ENCODE results near the gene RSPO4.

Gene RSPO4

DNA sequence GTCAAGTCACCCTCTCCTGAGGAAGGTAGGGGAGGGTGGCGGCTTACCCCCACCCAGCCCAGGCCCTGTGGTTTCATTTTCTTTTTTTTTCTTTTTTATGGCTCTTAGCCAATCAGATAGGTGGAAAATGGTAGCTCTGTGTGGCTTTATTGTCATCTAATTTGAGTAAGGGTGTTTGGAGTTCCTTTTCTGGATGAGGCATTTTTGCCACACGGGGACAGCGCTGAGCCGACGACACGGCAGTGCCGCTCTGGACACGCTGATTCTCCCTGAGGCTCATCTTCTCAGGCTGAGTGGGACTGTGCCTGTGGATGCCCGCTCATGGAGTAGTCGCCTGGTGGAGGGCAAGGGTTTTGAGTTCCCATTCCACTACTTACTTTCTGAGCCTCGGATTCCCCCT, 48.4 kb downstream of the RSPO4 start:
- Histone ChIP-seq H3K36me3 (ENCODE audit: insufficient read depth, low read length) (no peaks in the 10 kb centered on the region), H3K9ac (ENCODE audit: low read depth, low read length) (no peak overlapping the region), H3K4me3 (ENCODE audit: low read length) (no peak overlapping the region), H3K9me3 (ENCODE audit: insufficient read depth, low read depth, low read length) (no peaks in the 10 kb centered on the region), H3K4me1 (ENCODE audit: insufficient read depth, low read length) (no peaks in the 10 kb centered on the region), H3K27ac (ENCODE audit: low read depth, low read length) (no peak overlapping the region), H3K27me3 (ENCODE audit: insufficient read depth, low read length) (0 out of 2 replicates have a peak, but pooled peaks cover 3% of the 10 kb centered on the region)
- 44% methylated on average over 8 of the region's 11 CpGs for WGBS

DNA sequence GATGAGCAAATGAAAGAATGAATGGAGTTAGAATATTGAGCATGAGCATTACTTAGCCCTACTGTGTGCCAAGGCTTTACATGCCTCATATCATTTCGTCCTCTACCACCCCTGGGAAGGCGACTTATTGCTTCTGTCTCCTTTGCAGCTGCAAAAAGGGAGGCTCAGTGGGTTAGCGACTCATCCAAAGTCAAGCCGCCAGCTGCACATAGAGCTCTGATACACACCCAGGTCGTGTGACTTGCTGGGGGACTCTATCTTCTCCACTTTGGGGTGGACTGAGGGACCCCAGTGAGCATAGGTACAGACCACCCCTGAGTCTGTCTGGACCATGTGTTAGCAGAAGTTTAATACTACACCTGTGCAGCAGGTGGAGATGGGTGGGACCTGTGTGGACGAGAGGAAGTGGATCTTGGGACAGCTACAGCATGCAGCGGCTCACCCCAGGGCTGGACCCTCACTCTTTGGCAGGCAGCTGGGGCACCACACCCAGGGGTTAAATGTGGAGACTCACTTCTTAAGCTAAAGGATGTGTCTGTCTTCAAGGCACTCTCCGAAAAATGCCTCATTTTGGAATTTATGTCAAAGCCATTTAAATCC, 49.8 kb downstream of the RSPO4 start:
- Histone ChIP-seq H3K9me3 (ENCODE audit: insufficient read depth, low read depth, low read length) (no peaks in the 10 kb centered on the region), H3K27ac (ENCODE audit: low read depth, low read length) (no peak overlapping the region), H3K9ac (ENCODE audit: low read depth, low read length) (no peak overlapping the region), H3K4me3 (ENCODE audit: low read length) (no peak overlapping the region), H3K4me1 (ENCODE audit: insufficient read depth, low read length) (no peaks in the 10 kb centered on the region), H3K36me3 (ENCODE audit: insufficient read depth, low read length) (no peaks in the 10 kb centered on the region), H3K27me3 (ENCODE audit: insufficient read depth, low read length) (0 out of 2 replicates have a peak, but pooled peaks cover 3% of the 10 kb centered on the region)
- WGBS: 90% methylated on average over 8 of the region's 8 CpGs

DNA sequence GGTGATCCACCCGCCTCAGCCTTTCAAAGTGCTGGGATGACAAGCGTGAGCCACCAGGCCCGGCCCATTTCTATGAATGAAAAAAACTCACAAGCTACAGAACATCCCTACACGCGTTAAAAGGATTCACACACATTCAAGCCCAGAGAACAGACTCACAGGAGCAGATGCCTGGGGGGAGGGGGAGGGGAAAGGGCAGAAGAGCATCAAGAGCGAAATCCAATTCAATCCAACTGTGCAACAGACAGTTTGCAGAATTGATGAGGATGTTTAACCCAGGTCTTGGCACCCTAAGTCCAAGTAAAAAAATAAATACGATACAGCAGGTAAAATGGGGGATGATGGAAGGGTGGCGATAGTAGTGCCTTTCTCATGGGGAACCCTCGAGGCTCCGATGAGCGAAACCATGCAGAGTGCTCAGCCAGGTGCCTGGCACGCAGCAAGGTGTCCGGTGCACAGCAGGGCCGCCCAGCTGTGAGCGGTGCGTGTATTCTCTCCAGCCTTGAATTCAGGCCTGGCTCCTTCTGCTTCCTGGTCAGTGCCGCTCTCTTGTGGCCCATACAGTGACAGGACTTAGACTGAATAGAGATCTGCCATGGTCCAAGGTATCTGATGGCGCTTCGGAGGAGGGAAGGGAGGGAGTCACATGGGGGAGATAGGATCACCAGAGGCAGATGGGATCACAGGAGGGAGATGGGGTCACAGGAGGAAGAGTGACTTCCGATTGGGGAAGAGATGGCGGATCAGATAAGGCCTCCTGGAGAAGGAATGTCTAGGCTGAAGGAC, 50.5 kb downstream of the RSPO4 start:
- H3K9ac ChIP-seq (ENCODE audit: low read depth, low read length): no peak overlapping the region
- no peaks in the 10 kb centered on the region for H3K9me3 ChIP-seq (ENCODE audit: insufficient read depth, low read depth, low read length)
- no peak overlapping the region for H3K27ac ChIP-seq (ENCODE audit: low read depth, low read length)
- 0 out of 2 replicates have a peak, but pooled peaks cover 3% of the 10 kb centered on the region for H3K27me3 ChIP-seq (ENCODE audit: insufficient read depth, low read length)
- H3K4me3 ChIP-seq (ENCODE audit: low read length): no peak overlapping the region
- no peaks in the 10 kb centered on the region for H3K4me1 ChIP-seq (ENCODE audit: insufficient read depth, low read length)
- H3K36me3 ChIP-seq (ENCODE audit: insufficient read depth, low read length): no peaks in the 10 kb centered on the region
- WGBS: 86% methylated on average over 20 of the region's 21 CpGs

DNA sequence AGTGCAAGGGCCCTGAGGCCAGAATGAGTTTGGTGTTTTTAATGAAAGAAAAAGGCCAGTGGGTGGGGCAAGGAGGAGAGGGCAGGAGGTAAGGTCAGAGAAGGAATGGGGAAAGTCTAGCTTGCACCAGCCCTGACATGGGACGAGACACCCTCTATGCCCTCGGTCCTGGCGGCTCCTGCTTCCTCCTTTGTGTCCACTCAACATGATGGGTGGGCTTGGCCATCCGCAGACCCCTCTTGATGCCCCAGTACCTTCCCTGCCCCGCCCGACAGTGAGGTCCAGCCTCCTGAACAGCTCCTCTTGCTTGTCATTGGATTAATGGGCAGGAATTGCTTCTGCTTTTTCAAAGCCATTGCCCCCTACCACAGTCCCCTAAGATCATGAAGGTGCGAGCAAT, 52.4 kb downstream of the RSPO4 start:
- 92% methylated on average over 7 of the region's 7 CpGs for WGBS
- 0 out of 2 replicates have a peak, but pooled peaks cover under 1% of the 10 kb centered on the region for H3K27me3 ChIP-seq (ENCODE audit: insufficient read depth, low read length)
- H3K27ac ChIP-seq (ENCODE audit: low read depth, low read length): no peak overlapping the region
- no peak overlapping the region for H3K9ac ChIP-seq (ENCODE audit: low read depth, low read length)
- H3K4me1 ChIP-seq (ENCODE audit: insufficient read depth, low read length): peaks cover 5% of the 10 kb centered on the region; the same call in 1 of the 2 replicates
- H3K36me3 ChIP-seq (ENCODE audit: insufficient read depth, low read length): no peaks in the 10 kb centered on the region
- no peaks in the 10 kb centered on the region for H3K9me3 ChIP-seq (ENCODE audit: insufficient read depth, low read depth, low read length)
- H3K4me3 ChIP-seq (ENCODE audit: low read length): no peak overlapping the region

DNA sequence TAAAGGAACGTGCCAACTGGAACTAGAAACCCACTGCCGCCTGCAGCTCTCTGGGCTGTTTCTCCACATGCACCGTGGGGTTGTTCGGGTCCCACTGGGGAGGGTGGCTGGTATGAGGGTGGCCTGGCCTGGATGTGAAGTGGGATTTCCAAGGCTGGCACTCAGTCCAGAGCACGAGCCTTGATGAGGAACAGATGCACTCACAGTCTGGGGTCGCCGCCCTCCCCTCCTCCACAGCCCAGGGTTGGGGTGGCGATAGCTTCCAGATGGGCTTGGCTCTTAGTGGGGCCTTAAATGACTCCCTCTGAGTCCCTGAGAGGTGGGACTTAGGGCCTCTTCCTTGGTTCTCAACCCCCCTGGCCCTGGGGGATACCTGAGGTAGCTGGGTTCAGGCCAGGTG, 55.3 kb downstream of the RSPO4 start:
- Histone ChIP-seq H3K4me1 (ENCODE audit: insufficient read depth, low read length) (peaks cover 19% of the 10 kb centered on the region), H3K9ac (ENCODE audit: low read depth, low read length) (no peak overlapping the region), H3K4me3 (ENCODE audit: low read length) (no peak overlapping the region), H3K27me3 (ENCODE audit: insufficient read depth, low read length) (no peaks in the 10 kb centered on the region), H3K36me3 (ENCODE audit: insufficient read depth, low read length) (no peaks in the 10 kb centered on the region), H3K9me3 (ENCODE audit: insufficient read depth, low read depth, low read length) (no peaks in the 10 kb centered on the region), H3K27ac (ENCODE audit: low read depth, low read length) (no peak overlapping the region)
- 96% methylated on average over 7 of the region's 8 CpGs for WGBS

DNA sequence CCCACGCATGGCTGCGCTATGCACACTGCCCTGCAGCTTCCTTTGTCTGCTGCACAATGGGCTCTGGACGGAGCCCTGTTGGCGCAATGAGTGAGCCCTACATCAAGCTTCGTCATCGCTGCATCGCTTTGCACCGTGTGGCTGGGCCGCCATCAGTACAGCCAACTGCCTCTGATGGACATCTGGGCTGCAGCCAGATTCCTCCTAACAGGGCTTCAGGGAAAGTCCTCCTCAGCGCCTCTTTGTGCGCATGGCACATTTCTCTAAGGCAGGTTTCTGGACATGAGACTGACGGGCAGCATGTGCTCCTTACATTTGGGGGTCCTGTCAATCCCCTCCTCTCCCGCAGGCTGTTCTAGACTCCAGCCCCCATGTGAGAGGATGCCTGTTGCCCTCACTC, 56.3 kb downstream of the RSPO4 start:
- Histone ChIP-seq H3K36me3 (ENCODE audit: insufficient read depth, low read length) (no peaks in the 10 kb centered on the region), H3K27me3 (ENCODE audit: insufficient read depth, low read length) (no peaks in the 10 kb centered on the region), H3K9me3 (ENCODE audit: insufficient read depth, low read depth, low read length) (no peaks in the 10 kb centered on the region), H3K4me3 (ENCODE audit: low read length) (no peak overlapping the region), H3K4me1 (ENCODE audit: insufficient read depth, low read length) (peaks cover 19% of the 10 kb centered on the region), H3K9ac (ENCODE audit: low read depth, low read length) (no peak overlapping the region), H3K27ac (ENCODE audit: low read depth, low read length) (no peak overlapping the region)
- 96% methylated on average over 13 of the region's 13 CpGs for WGBS

DNA sequence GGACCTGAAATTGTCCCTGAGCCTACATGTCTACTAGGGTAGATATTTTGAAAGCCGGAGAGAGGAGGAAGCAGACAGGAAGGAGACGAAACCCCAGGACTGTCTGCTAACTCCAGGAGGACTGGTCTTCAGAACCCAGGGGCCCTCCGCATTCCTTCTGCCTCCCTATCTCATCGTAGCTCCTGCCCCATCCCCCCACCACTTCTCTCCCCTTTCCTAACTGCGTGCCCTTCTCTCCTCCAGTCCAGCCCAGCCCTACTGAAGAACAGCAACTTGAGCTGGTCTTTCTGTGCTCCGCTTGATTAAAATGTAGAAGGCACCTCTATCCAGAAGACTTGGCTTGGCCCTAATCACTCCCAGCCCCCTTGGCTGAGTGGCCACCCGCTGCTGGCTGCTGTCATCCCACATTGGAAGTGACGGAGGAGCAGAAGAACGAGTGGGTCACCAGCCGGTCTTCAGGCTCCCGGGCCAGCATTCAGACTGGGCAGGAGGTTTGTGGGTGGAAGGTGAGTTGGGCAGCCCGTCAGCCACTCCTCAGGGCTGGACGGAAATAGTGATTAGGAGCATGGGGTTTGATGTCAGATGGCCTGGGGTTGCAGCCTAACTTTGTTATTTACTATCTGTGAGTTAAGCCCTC, 57.2 kb downstream of the RSPO4 start:
- Histone ChIP-seq H3K4me1 (ENCODE audit: insufficient read depth, low read length) (peaks cover 19% of the 10 kb centered on the region), H3K27ac (ENCODE audit: low read depth, low read length) (peak overlapping the region; percentile 59; the same call in 1 of the 2 replicates), H3K36me3 (ENCODE audit: insufficient read depth, low read length) (no peaks in the 10 kb centered on the region), H3K9ac (ENCODE audit: low read depth, low read length) (no peak overlapping the region), H3K4me3 (ENCODE audit: low read length) (peak overlapping the region; percentile 13; the same call in 1 of the 2 replicates), H3K27me3 (ENCODE audit: insufficient read depth, low read length) (no peaks in the 10 kb centered on the region), H3K9me3 (ENCODE audit: insufficient read depth, low read depth, low read length) (no peaks in the 10 kb centered on the region)
- 75% methylated on average over 13 of the region's 13 CpGs for WGBS

DNA sequence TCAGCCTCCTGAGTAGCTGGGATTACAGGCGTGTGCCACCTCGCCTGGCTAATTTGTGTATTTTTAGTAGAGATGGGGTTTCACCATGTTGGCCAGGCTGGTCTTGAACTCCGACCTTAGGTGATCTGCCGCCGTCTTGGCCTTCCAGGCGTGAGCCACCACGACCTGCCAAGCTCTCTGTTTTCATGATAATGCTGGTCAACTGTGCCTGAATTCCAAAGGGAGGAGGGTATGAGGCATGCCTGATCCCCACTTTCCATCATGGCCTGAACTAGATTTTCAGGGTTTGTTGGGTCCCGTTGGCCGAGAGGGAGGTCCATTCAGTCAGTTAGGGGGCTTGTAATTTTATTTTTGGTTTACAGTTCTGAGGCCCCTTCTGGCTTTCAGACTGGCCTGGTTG, 58.0 kb downstream of the RSPO4 start:
- H3K4me1 ChIP-seq (ENCODE audit: insufficient read depth, low read length): peaks cover 19% of the 10 kb centered on the region
- H3K9me3 ChIP-seq (ENCODE audit: insufficient read depth, low read depth, low read length): no peaks in the 10 kb centered on the region
- H3K4me3 ChIP-seq (ENCODE audit: low read length): peak overlapping the region; percentile 13
- no peaks in the 10 kb centered on the region for H3K36me3 ChIP-seq (ENCODE audit: insufficient read depth, low read length)
- H3K27me3 ChIP-seq (ENCODE audit: insufficient read depth, low read length): no peaks in the 10 kb centered on the region
- H3K9ac ChIP-seq (ENCODE audit: low read depth, low read length): no peak overlapping the region
- WGBS: 76% methylated on average over 9 of the region's 9 CpGs
- H3K27ac ChIP-seq (ENCODE audit: low read depth, low read length): peak overlapping the region; percentile 59; the same call in 1 of the 2 replicates

DNA sequence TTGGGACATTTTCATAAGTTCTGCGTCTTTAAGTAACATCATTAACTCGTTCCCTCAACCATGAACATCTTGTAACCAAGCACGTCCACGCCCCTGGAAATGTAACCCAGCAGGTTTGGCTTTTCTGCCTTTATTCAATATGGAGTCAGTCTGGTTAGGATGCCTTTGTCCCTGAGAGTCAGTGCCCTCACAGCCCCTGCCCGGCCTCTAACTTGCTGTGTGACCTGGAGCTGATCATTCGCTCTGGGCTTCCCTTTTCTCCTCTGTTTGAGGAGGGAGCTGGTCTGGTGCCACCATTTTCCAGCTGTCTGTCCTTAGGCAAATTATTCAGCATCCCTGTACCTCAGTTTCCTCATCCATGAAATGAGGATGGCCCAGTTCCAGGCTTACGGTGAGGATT, 59.5 kb downstream of the RSPO4 start:
- 90% methylated on average over 7 of the region's 7 CpGs for WGBS
- H3K9ac ChIP-seq (ENCODE audit: low read depth, low read length): no peak overlapping the region
- H3K27me3 ChIP-seq (ENCODE audit: insufficient read depth, low read length): no peaks in the 10 kb centered on the region
- peaks cover 19% of the 10 kb centered on the region for H3K4me1 ChIP-seq (ENCODE audit: insufficient read depth, low read length)
- no peak overlapping the region for H3K4me3 ChIP-seq (ENCODE audit: low read length)
- no peaks in the 10 kb centered on the region for H3K9me3 ChIP-seq (ENCODE audit: insufficient read depth, low read depth, low read length)
- H3K36me3 ChIP-seq (ENCODE audit: insufficient read depth, low read length): no peaks in the 10 kb centered on the region
- no peak overlapping the region for H3K27ac ChIP-seq (ENCODE audit: low read depth, low read length)

DNA sequence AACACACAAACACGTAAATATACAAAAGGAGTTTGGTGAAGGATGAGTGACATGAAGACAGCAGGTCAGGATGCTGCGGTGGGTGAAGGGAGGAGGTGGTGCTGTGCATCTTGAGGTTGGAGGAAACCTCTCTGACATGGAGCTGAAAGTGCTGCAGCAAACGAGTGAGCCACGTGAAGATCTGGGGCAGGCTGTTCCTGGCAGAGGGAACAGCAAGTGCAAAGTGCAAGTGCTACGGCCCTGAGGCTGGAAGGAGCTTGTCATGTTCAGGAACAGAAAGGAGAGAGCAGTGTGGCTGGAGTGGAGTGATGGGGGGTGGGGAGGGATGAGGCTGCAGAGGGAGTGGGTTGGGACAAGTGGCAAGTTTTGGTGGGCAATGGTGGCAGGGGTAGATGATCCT, 61.2 kb downstream of the RSPO4 start:
- Histone ChIP-seq H3K27me3 (ENCODE audit: insufficient read depth, low read length) (no peaks in the 10 kb centered on the region), H3K4me3 (ENCODE audit: low read length) (no peak overlapping the region), H3K27ac (ENCODE audit: low read depth, low read length) (no peak overlapping the region), H3K9ac (ENCODE audit: low read depth, low read length) (no peak overlapping the region), H3K4me1 (ENCODE audit: insufficient read depth, low read length) (peaks cover 19% of the 10 kb centered on the region), H3K36me3 (ENCODE audit: insufficient read depth, low read length) (no peaks in the 10 kb centered on the region), H3K9me3 (ENCODE audit: insufficient read depth, low read depth, low read length) (no peaks in the 10 kb centered on the region)
- 91% methylated on average over 5 of the region's 5 CpGs for WGBS

DNA sequence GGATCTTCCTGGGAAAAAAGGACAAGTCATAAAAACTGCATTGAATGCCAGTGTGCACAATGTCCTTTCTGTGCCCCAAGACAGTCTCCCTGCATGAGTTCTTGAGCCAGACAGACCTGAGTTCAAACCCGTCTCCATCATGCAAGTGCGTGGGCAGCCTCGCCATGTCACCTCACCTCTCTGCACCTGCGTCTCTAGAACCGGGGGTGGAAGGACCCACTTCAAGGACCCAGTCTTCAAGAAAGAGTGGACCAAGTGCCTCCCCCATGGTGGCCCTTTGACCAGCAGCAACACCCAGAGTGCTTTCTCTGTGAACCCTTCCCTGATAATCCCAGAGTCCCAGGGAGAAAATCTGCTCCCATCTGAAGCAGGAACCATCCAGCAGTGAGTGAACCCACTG, 62.5 kb downstream of the RSPO4 start:
- Histone ChIP-seq H3K27ac (ENCODE audit: low read depth, low read length) (no peak overlapping the region), H3K27me3 (ENCODE audit: insufficient read depth, low read length) (no peaks in the 10 kb centered on the region), H3K4me3 (ENCODE audit: low read length) (no peak overlapping the region), H3K4me1 (ENCODE audit: insufficient read depth, low read length) (peaks cover 13% of the 10 kb centered on the region), H3K36me3 (ENCODE audit: insufficient read depth, low read length) (no peaks in the 10 kb centered on the region), H3K9me3 (ENCODE audit: insufficient read depth, low read depth, low read length) (no peaks in the 10 kb centered on the region), H3K9ac (ENCODE audit: low read depth, low read length) (no peak overlapping the region)
- WGBS: 96% methylated on average over 5 of the region's 5 CpGs

All from HUES64 (cell line).